Memory B cell (primary cell): ENCODE data around the gene RPUSD1.

Experiments used
- ATAC-seq: fragments of 150-1000 bp; cut with Tn5 transposase; 2 replicates; pipeline ENCODE4 v1.10.0; 2021; ENCODE audit warnings: low read depth, mild to moderate bottlenecking, moderate library complexity
- DNase-seq, 2 donors: peaks; one replicate each; pipeline ENCODE4 v3.0.0; 2022; ENCODE audit warnings: low spot score in 2 of 2
- H3K27ac Mint-ChIP-seq: one replicate; pipeline ENCODE4 v1.8.0; 2022; ENCODE audit warnings: mild to moderate bottlenecking, moderate library complexity, mixed read lengths
- H3K27me3 Mint-ChIP-seq: one replicate; pipeline ENCODE4 v1.8.0; 2022; ENCODE audit warnings: mixed read lengths
- H3K36me3 Mint-ChIP-seq: one replicate; pipeline ENCODE4 v1.8.0; 2022; ENCODE audit warnings: mild to moderate bottlenecking, mixed read lengths
- H3K4me1 Mint-ChIP-seq: one replicate; pipeline ENCODE4 v1.8.0; 2022; ENCODE audit warnings: mixed read lengths
- H3K4me3 Mint-ChIP-seq: one replicate; pipeline ENCODE4 v1.8.0; 2022; ENCODE audit warnings: mild to moderate bottlenecking, moderate library complexity, mixed read lengths
- H3K9me3 Mint-ChIP-seq: one replicate; pipeline ENCODE4 v1.8.0; 2022; ENCODE audit warnings: mixed read lengths

The RPUSD1 gene

GRCh38 chr16:740459-740763 is 47.8 kb downstream of the RPUSD1 start:
- DNase-seq = no peak
- Mint-ChIP-seq H3K27ac (peak overlapping the region; percentile 45), H3K36me3 (peaks cover 4% of the 10 kb centered on the region), H3K4me1 (peaks cover 13% of the 10 kb centered on the region), H3K4me3 (peak overlapping the region; percentile 79), H3K9me3 (no peaks in the 10 kb centered on the region), H3K27me3 (no peaks in the 10 kb centered on the region)
- peak; percentile 7 for ATAC-seq

- Mint-ChIP-seq H3K4me1 (peaks cover 16% of the 10 kb centered on the region), H3K27ac (peak overlapping the region; percentile 45), H3K9me3 (no peaks in the 10 kb centered on the region), H3K4me3 (peak overlapping the region; percentile 83), H3K27me3 (no peaks in the 10 kb centered on the region), H3K36me3 (peaks cover 8% of the 10 kb centered on the region)
- no peak for DNase-seq
- ATAC-seq = no peak
Observed at GRCh38 chr16:739560-740458, 48.4 kb downstream of the RPUSD1 start.

- ATAC-seq (no peak), DNase-seq (no peak)
- Mint-ChIP-seq H3K36me3 (peaks cover 8% of the 10 kb centered on the region), H3K9me3 (no peaks in the 10 kb centered on the region), H3K27ac (peak overlapping the region; percentile 86), H3K27me3 (no peaks in the 10 kb centered on the region), H3K4me3 (no peak overlapping the region), H3K4me1 (peaks cover 16% of the 10 kb centered on the region)
Observed at GRCh38 chr16:736936-737481, 51.2 kb downstream of the RPUSD1 start.

GRCh38 chr16:735982-736453 is 52.2 kb downstream of the RPUSD1 start:
- Mint-ChIP-seq H3K27ac (peak overlapping the region; percentile 31), H3K27me3 (no peaks in the 10 kb centered on the region), H3K9me3 (no peaks in the 10 kb centered on the region), H3K4me1 (peaks cover 16% of the 10 kb centered on the region), H3K36me3 (peaks cover 8% of the 10 kb centered on the region), H3K4me3 (peak overlapping the region; percentile 54)
- ATAC-seq (no peak), DNase-seq (no peak)

- Mint-ChIP-seq H3K36me3 (peaks cover 8% of the 10 kb centered on the region), H3K27ac (peak overlapping the region; percentile 31), H3K4me1 (peaks cover 16% of the 10 kb centered on the region), H3K9me3 (no peaks in the 10 kb centered on the region), H3K4me3 (no peak overlapping the region), H3K27me3 (no peaks in the 10 kb centered on the region)
- DNase-seq (no peak), ATAC-seq (no peak)
Observed at GRCh38 chr16:734981-735881, 53.0 kb downstream of the RPUSD1 start.
